NCI-H187 (cell line): ENCODE measurements around the gene PDIA5.

Experiments used
- DNase-seq, 2 experiments: peaks; one replicate each; lab custom pipeline; 2025; lab: John Stamatoyannopoulos, UW

PDIA5 gene

GRCh38 chr3:123071581-123071980 lies 4.8 kb downstream of the PDIA5 start:
- no peak for DNase-seq

GRCh38 chr3:123072152-123072551 lies 5.3 kb downstream of the PDIA5 start:
- no peak for DNase-seq

GRCh38 chr3:123072564-123072963 lies 5.7 kb downstream of the PDIA5 start:
- DNase-seq = no peak

- no peak for DNase-seq
These were observed 8.5 kb downstream of the PDIA5 start for GRCh38 chr3:123075359-123075758.

GRCh38 chr3:123076112-123076495 lies 9.3 kb downstream of the PDIA5 start:
- no peak for DNase-seq

- peak in 1 of 2 experiments; percentile 22 for DNase-seq
These were observed 9.9 kb downstream of the PDIA5 start for GRCh38 chr3:123076496-123077418.

GRCh38 chr3:123078101-123078500 lies 11.3 kb downstream of the PDIA5 start:
- DNase-seq = no peak

- DNase-seq = no peak
These were observed 14.2 kb downstream of the PDIA5 start for GRCh38 chr3:123080864-123081562.

GRCh38 chr3:123081718-123082369 lies 15.0 kb downstream of the PDIA5 start:
- DNase-seq = no peak

- DNase-seq = no peak
These were observed 15.7 kb downstream of the PDIA5 start for GRCh38 chr3:123082370-123083065.

- no peak for DNase-seq
These were observed 16.7 kb downstream of the PDIA5 start for GRCh38 chr3:123083383-123084124.

- DNase-seq = no peak
These were observed 17.4 kb downstream of the PDIA5 start for GRCh38 chr3:123084192-123084591.

GRCh38 chr3:123084738-123085237 lies 18.0 kb downstream of the PDIA5 start:
- no peak for DNase-seq

- DNase-seq = no peak
These were observed 18.6 kb downstream of the PDIA5 start for GRCh38 chr3:123085293-123085931.

- DNase-seq = no peak
These were observed 19.3 kb downstream of the PDIA5 start for GRCh38 chr3:123085932-123086627.

GRCh38 chr3:123088387-123088786 lies 21.6 kb downstream of the PDIA5 start:
- peak; percentile 33 to 53 for DNase-seq

GRCh38 chr3:123089611-123090331 lies 22.9 kb downstream of the PDIA5 start:
- DNase-seq = no peak

- DNase-seq = peak; percentile 43 to 78
These were observed 24.1 kb downstream of the PDIA5 start for GRCh38 chr3:123090728-123091531.
